IPS-15b (cell line): ENCODE measurements around the gene CIT.
"Not testable (repeated sequence)": the region's sequence is repeated elsewhere in the genome, so short reads cannot be mapped to it uniquely, and the experiment has no call there.

Experiments used
- H3K27me3 ChIP-seq: one replicate; pipeline ENCODE4 v1.6.1; 2013; ENCODE audit warnings: low read length; ENCODE audit not compliant: control insufficient read depth, insufficient read depth
- H3K36me3 ChIP-seq: one replicate; pipeline ENCODE4 v1.6.1; 2013; ENCODE audit warnings: low read length; ENCODE audit not compliant: control insufficient read depth, insufficient read depth
- H3K4me1 ChIP-seq: one replicate; pipeline ENCODE4 v1.6.1; 2013; ENCODE audit warnings: mild to moderate bottlenecking, low read length; ENCODE audit not compliant: control insufficient read depth, insufficient read depth
- H3K4me3 ChIP-seq: one replicate; pipeline ENCODE4 v1.5.1; 2013; ENCODE audit warnings: low read depth, low read length
- H3K9ac ChIP-seq: one replicate; pipeline ENCODE4 v1.6.1; 2013; ENCODE audit warnings: low read depth, mild to moderate bottlenecking, low read length
- H3K9me3 ChIP-seq: one replicate; pipeline ENCODE4 v1.6.1; 2013; ENCODE audit warnings: mild to moderate bottlenecking, low read length; ENCODE audit not compliant: control insufficient read depth, insufficient read depth

The CIT gene

GRCh38 chr12:119710374-119710964, 166.7 kb downstream of the CIT start:
- peaks cover 28% of the 10 kb centered on the region for H3K36me3 ChIP-seq

GRCh38 chr12:119706427-119706826, 170.7 kb downstream of the CIT start:
- not testable (repeated sequence) for H3K4me1 ChIP-seq, H3K27me3 ChIP-seq, H3K9me3 ChIP-seq, H3K9ac ChIP-seq, H3K4me3 ChIP-seq
- H3K36me3 ChIP-seq, result peaks cover 19% of the 10 kb centered on the region

More at GRCh38 chr12:119710374-119710964, 166.7 kb downstream of the CIT start:
- H3K4me3 ChIP-seq, result no peak overlapping the region
- no peaks in the 10 kb centered on the region for H3K9me3 ChIP-seq
- no peak overlapping the region for H3K9ac ChIP-seq
- H3K4me1 ChIP-seq, result no peaks in the 10 kb centered on the region
- H3K27me3 ChIP-seq, result no peaks in the 10 kb centered on the region

- H3K9me3 ChIP-seq, result no peaks in the 10 kb centered on the region
- H3K36me3 ChIP-seq, result peaks cover 19% of the 10 kb centered on the region
- H3K4me1 ChIP-seq, result peaks cover 3% of the 10 kb centered on the region
- no peak overlapping the region for H3K4me3 ChIP-seq
- no peak overlapping the region for H3K9ac ChIP-seq
- no peaks in the 10 kb centered on the region for H3K27me3 ChIP-seq
Measured at GRCh38 chr12:119705182-119705581, 171.9 kb downstream of the CIT start.

GRCh38 chr12:119704065-119704747, 172.9 kb downstream of the CIT start:
- H3K4me3 ChIP-seq, result no peak overlapping the region
- H3K9ac ChIP-seq, result peak overlapping the region; percentile 5
- no peaks in the 10 kb centered on the region for H3K9me3 ChIP-seq
- H3K27me3 ChIP-seq, result no peaks in the 10 kb centered on the region
- peaks cover 13% of the 10 kb centered on the region for H3K36me3 ChIP-seq
- peaks cover 3% of the 10 kb centered on the region for H3K4me1 ChIP-seq

GRCh38 chr12:119700078-119700477, 177.0 kb downstream of the CIT start:
- Histone ChIP-seq H3K9me3 (no peaks in the 10 kb centered on the region), H3K9ac (no peak overlapping the region), H3K4me1 (peaks cover 3% of the 10 kb centered on the region), H3K36me3 (peaks cover 15% of the 10 kb centered on the region), H3K4me3 (no peak overlapping the region), H3K27me3 (no peaks in the 10 kb centered on the region)

- no peaks in the 10 kb centered on the region for H3K9me3 ChIP-seq
- peaks cover 14% of the 10 kb centered on the region for H3K36me3 ChIP-seq
- no peak overlapping the region for H3K4me3 ChIP-seq
- H3K27me3 ChIP-seq, result no peaks in the 10 kb centered on the region
- peaks cover 3% of the 10 kb centered on the region for H3K4me1 ChIP-seq
- H3K9ac ChIP-seq, result no peak overlapping the region
Measured at GRCh38 chr12:119699199-119699760, 177.8 kb downstream of the CIT start.

GRCh38 chr12:119696943-119697342, 180.2 kb downstream of the CIT start:
- Histone ChIP-seq H3K36me3 (peaks cover 11% of the 10 kb centered on the region), H3K4me1 (peaks cover 3% of the 10 kb centered on the region), H3K27me3 (no peaks in the 10 kb centered on the region), H3K9ac (no peak overlapping the region), H3K4me3 (no peak overlapping the region), H3K9me3 (no peaks in the 10 kb centered on the region)

GRCh38 chr12:119695034-119695433, 182.1 kb downstream of the CIT start:
- Histone ChIP-seq H3K9ac (no peak overlapping the region), H3K9me3 (no peaks in the 10 kb centered on the region), H3K27me3 (no peaks in the 10 kb centered on the region), H3K4me3 (no peak overlapping the region), H3K4me1 (no peaks in the 10 kb centered on the region), H3K36me3 (peaks cover 10% of the 10 kb centered on the region)

- H3K9me3 ChIP-seq, result no peaks in the 10 kb centered on the region
- H3K4me3 ChIP-seq, result no peak overlapping the region
- peaks cover 10% of the 10 kb centered on the region for H3K36me3 ChIP-seq
- H3K27me3 ChIP-seq, result no peaks in the 10 kb centered on the region
- no peaks in the 10 kb centered on the region for H3K4me1 ChIP-seq
- H3K9ac ChIP-seq, result no peak overlapping the region
Measured at GRCh38 chr12:119694111-119694510, 183.0 kb downstream of the CIT start.

- no peak overlapping the region for H3K9ac ChIP-seq
- H3K4me3 ChIP-seq, result no peak overlapping the region
- H3K36me3 ChIP-seq, result peaks cover 10% of the 10 kb centered on the region
- H3K9me3 ChIP-seq, result no peaks in the 10 kb centered on the region
- H3K4me1 ChIP-seq, result no peaks in the 10 kb centered on the region
- no peaks in the 10 kb centered on the region for H3K27me3 ChIP-seq
Measured at GRCh38 chr12:119693511-119693910, 183.6 kb downstream of the CIT start.

GRCh38 chr12:119692997-119693396, 184.1 kb downstream of the CIT start:
- H3K27me3 ChIP-seq, result no peaks in the 10 kb centered on the region
- no peak overlapping the region for H3K9ac ChIP-seq
- peaks cover 13% of the 10 kb centered on the region for H3K36me3 ChIP-seq
- no peaks in the 10 kb centered on the region for H3K4me1 ChIP-seq
- no peaks in the 10 kb centered on the region for H3K9me3 ChIP-seq
- H3K4me3 ChIP-seq, result no peak overlapping the region

GRCh38 chr12:119692410-119692809, 184.7 kb downstream of the CIT start:
- Histone ChIP-seq H3K4me3 (no peak overlapping the region), H3K36me3 (peaks cover 11% of the 10 kb centered on the region), H3K4me1 (no peaks in the 10 kb centered on the region), H3K9ac (no peak overlapping the region), H3K9me3 (no peaks in the 10 kb centered on the region), H3K27me3 (no peaks in the 10 kb centered on the region)
